RPMI7951 (cell line): ENCODE results near the gene ADK. TPM values are rescaled to one million over a fixed set of nuclear protein-coding genes. Genes with fewer than 3 reads are reported as not detected.
A peak's percentile ranks its signal among the peaks of the same experiment; 100 is the strongest.
"Not testable (repeated sequence)": the region's sequence is repeated elsewhere in the genome, so short reads cannot be mapped to it uniquely, and the experiment has no call there.

Experiments used
- DNase-seq: peaks from one replicate; pipeline ENCODE4 v3.0.0-alpha.2; 2012; ENCODE audit warnings: low read depth
- total RNA-seq: library from RNA; depleted of rRNA; stranded (reverse); fragments of >200 nt; shearing (Covaris generic); gene quantifications from 2 replicates; pipeline ENCODE4 v1.2.3, GENCODE V29; 2014

ADK gene
- total RNA-seq, 1 experiment from 2014 or later, result 64.6 TPM

GRCh38 chr10:74486659-74487058 lies 335.6 kb downstream of the ADK start:
- DNase-seq, result no peak

- DNase-seq, result no peak
Observed at GRCh38 chr10:74488907-74489306, 337.9 kb downstream of the ADK start.

- DNase-seq, result no peak
Observed at GRCh38 chr10:74490551-74490950, 339.5 kb downstream of the ADK start.

DNA sequence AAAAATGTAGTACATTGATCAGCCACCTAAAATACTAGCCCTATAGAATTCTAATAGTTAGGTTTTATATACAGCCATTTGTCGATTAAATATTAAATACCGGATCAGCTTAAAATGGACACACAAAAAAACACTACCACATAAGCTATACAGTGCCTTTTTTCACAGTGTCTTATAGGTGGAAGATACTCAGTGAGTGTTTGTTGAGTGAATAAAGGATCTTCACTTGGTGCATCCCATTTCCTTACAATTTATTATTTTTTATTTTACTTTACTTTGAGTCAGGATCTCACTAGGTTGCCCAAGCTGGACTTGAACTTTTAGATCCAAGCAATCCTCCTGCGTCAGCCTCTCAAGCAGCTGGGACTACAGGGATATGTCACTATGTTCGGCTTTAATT lies 340.0 kb downstream of the ADK start:
- no peak for DNase-seq

GRCh38 chr10:74496276-74496675 lies 345.3 kb downstream of the ADK start:
- not testable (repeated sequence) for DNase-seq

GRCh38 chr10:74498664-74499063 lies 347.6 kb downstream of the ADK start:
- not testable (repeated sequence) for DNase-seq

- DNase-seq, result no peak
Observed at GRCh38 chr10:74500026-74500704, 349.1 kb downstream of the ADK start.

GRCh38 chr10:74500816-74501215 lies 349.8 kb downstream of the ADK start:
- DNase-seq, result no peak

GRCh38 chr10:74502963-74503608 lies 352.1 kb downstream of the ADK start:
- DNase-seq, result peak; percentile 81

GRCh38 chr10:74507951-74508350 lies 356.9 kb downstream of the ADK start:
- DNase-seq, result no peak

- DNase-seq, result peak; percentile 4
Observed at GRCh38 chr10:74510594-74510993, 359.6 kb downstream of the ADK start.

- no peak for DNase-seq
Observed at GRCh38 chr10:74511051-74511450, 360.0 kb downstream of the ADK start.

GRCh38 chr10:74514322-74514721 lies 363.3 kb downstream of the ADK start:
- DNase-seq, result no peak

- no peak for DNase-seq
Observed at GRCh38 chr10:74518061-74518460, 367.0 kb downstream of the ADK start.

- no peak for DNase-seq
Observed at GRCh38 chr10:74521526-74521925, 370.5 kb downstream of the ADK start.

- no peak for DNase-seq
Observed at GRCh38 chr10:74523199-74523598, 372.2 kb downstream of the ADK start.

DNA sequence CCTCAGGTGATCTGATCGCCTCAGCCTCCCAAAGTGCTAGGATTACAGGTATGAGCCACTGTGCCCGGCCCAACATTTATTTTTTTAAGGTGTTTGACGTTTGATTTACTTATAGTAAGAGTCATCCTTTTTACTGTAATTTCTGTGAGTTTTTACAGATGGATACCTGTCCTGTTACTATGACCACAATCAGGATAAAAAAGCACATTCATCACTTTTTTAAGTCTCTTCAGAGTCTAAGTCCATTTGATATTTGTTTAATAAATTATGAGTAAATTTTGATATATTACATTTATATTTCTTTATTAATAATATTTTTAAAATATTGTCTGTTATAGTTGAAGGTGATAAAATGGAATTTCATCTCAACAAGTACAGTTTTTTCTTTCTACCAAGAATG lies 374.9 kb downstream of the ADK start:
- no peak for DNase-seq

GRCh38 chr10:74527611-74528010 lies 376.6 kb downstream of the ADK start:
- DNase-seq, result not testable (repeated sequence)

GRCh38 chr10:74529205-74529604 lies 378.2 kb downstream of the ADK start:
- DNase-seq, result no peak

GRCh38 chr10:74530981-74531380 lies 380.0 kb downstream of the ADK start:
- no peak for DNase-seq

DNA sequence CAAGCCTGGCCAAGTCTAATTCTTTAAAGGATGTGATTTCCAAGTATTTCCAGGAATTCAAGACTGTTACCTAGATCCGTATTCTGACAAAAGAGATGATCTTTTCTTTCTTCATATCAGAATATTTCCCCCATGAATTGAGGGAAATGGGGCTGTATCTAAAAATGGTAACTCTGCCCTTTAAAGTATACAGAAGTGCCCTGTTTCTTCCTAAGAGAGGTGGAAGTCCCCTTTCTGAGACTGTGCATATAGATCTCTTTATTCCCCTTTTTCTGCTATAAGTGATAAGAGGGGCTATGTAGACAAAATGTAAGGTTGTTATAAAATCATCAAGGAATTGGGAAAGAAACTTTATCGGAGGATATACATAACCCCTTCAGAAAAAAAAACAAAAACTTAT lies 388.3 kb downstream of the ADK start:
- DNase-seq, result no peak

GRCh38 chr10:74541375-74541774 lies 390.4 kb downstream of the ADK start:
- DNase-seq, result no peak

GRCh38 chr10:74542077-74542476 lies 391.1 kb downstream of the ADK start:
- no peak for DNase-seq

GRCh38 chr10:74543276-74543675 lies 392.3 kb downstream of the ADK start:
- no peak for DNase-seq
